ENCODE measurements around the gene AXIN1.
"Not testable (repeated sequence)": the region's sequence is repeated elsewhere in the genome, so short reads cannot be mapped to it uniquely, and the experiment has no call there.

The AXIN1 gene

GRCh38 chr16:351804-352520, 561 bp downstream of the AXIN1 start:
- peak; percentile 20 for DNase-seq

- DNase-seq, result no peak
Measured at GRCh38 chr16:350203-350602, 2.3 kb downstream of the AXIN1 start.

GRCh38 chr16:349211-349610, 3.3 kb downstream of the AXIN1 start:
- DNase-seq, result no peak

- not testable (repeated sequence) for DNase-seq
Measured at GRCh38 chr16:348495-348894, 4.0 kb downstream of the AXIN1 start.

- DNase-seq, result no peak
Measured at GRCh38 chr16:347203-347602, 5.3 kb downstream of the AXIN1 start.

- no peak for DNase-seq
Measured at GRCh38 chr16:346587-346986, 5.9 kb downstream of the AXIN1 start.

GRCh38 chr16:345772-346171, 6.8 kb downstream of the AXIN1 start:
- no peak for DNase-seq

- DNase-seq, result no peak
Measured at GRCh38 chr16:342455-343213, 9.9 kb downstream of the AXIN1 start.

GRCh38 chr16:341974-342336, 10.6 kb downstream of the AXIN1 start:
- DNase-seq, result not testable (repeated sequence)

- not testable (repeated sequence) for DNase-seq
Measured at GRCh38 chr16:341095-341973, 11.2 kb downstream of the AXIN1 start.

- DNase-seq, result no peak
Measured at GRCh38 chr16:340370-341091, 12.0 kb downstream of the AXIN1 start.

- no peak for DNase-seq
Measured at GRCh38 chr16:339680-340079, 12.8 kb downstream of the AXIN1 start.

- peak; percentile 48 for DNase-seq
Measured at GRCh38 chr16:337975-338575, 14.4 kb downstream of the AXIN1 start.

- no peak for DNase-seq
Measured at GRCh38 chr16:337437-337836, 15.1 kb downstream of the AXIN1 start.

- peak; percentile 39 for DNase-seq
Measured at GRCh38 chr16:336269-336668, 16.3 kb downstream of the AXIN1 start.

GRCh38 chr16:334861-335632, 17.5 kb downstream of the AXIN1 start:
- DNase-seq, result not testable (repeated sequence)

- not testable (repeated sequence) for DNase-seq
Measured at GRCh38 chr16:334164-334832, 18.2 kb downstream of the AXIN1 start.

- no peak for DNase-seq
Measured at GRCh38 chr16:333406-334094, 19.0 kb downstream of the AXIN1 start.

GRCh38 chr16:331181-331814, 21.2 kb downstream of the AXIN1 start:
- peak; percentile 17 for DNase-seq

- DNase-seq, result no peak
Measured at GRCh38 chr16:330741-331140, 21.8 kb downstream of the AXIN1 start.
